Endothelial cell of umbilical vein (primary cell): ENCODE results near the gene CCL11.

ENCODE experiments used
- POLR2A ChIP-seq: IDR thresholded peaks from 2 replicates; pipeline ENCODE4 v1.6.1; 2012; ENCODE audit warnings: low read depth, mild to moderate bottlenecking, control low read depth, low read length
- TF ChIP-seq, protein P1 (sequence below), 2 donors: IDR thresholded peaks; 1 replicate in 1 of 2; 2 replicates in 1 of 2; pipeline ENCODE4 v1.5.1; 2011; ENCODE audit warnings: low read length in 2 of 2, mild to moderate bottlenecking in 2 of 2, moderate library complexity in 2 of 2, control low read depth in 1 of 2, inconsistent platforms in 1 of 2, low read depth in 1 of 2; ENCODE audit not compliant: insufficient read depth in 1 of 2; ENCODE audit errors: extremely low read depth in 1 of 2

DNA sequence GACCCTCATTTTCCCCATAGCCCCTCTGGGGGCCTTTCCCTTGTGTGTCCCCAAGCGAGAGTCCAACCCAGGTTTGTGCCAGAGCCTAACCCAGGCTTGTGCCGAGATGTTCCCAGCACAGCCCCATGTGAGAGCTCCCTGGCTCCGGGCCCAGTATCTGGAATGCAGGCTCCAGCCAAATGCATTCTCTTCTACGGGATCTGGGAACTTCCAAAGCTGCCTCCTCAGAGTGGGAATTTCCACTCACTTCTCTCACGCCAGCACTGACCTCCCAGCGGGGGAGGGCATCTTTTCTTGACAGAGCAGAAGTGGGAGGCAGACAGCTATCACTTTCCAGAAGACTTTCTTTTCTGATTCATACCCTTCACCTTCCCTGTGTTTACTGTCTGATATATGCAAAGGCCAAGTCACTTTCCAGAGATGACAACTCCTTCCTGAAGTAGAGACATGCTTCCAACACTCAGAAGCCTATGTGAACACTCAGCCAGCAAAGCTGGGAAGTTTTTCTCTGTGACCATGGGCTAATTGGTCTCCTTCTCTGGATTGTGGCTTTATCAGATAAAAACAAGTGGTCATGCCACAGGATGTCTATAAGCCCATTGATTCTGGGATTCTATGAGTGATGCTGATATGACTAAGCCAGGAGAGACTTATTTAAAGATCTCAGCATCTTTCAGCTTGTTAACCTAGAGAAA is 33.0 kb upstream of the CCL11 start:
- no peak for TF ChIP-seq POLR2A
- TF ChIP-seq, protein P1, sequence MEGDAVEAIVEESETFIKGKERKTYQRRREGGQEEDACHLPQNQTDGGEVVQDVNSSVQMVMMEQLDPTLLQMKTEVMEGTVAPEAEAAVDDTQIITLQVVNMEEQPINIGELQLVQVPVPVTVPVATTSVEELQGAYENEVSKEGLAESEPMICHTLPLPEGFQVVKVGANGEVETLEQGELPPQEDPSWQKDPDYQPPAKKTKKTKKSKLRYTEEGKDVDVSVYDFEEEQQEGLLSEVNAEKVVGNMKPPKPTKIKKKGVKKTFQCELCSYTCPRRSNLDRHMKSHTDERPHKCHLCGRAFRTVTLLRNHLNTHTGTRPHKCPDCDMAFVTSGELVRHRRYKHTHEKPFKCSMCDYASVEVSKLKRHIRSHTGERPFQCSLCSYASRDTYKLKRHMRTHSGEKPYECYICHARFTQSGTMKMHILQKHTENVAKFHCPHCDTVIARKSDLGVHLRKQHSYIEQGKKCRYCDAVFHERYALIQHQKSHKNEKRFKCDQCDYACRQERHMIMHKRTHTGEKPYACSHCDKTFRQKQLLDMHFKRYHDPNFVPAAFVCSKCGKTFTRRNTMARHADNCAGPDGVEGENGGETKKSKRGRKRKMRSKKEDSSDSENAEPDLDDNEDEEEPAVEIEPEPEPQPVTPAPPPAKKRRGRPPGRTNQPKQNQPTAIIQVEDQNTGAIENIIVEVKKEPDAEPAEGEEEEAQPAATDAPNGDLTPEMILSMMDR (IDR thresholded peaks at IDR 0.05; ENCODE audit: extremely low read depth in 1 of 2, insufficient read depth in 1 of 2, low read depth in 1 of 2, low read length in 2 of 2) = no peak
